B cell (primary cell): ENCODE results near the gene FEZF1. TPM values are rescaled to one million over a fixed set of nuclear protein-coding genes. Genes with fewer than 3 reads are reported as not detected.
A peak's percentile ranks its signal among the peaks of the same experiment; 100 is the strongest.

Experiments used
- ATAC-seq: fragments of 200-7000 bp; cut with Tn5 transposase; one replicate; pipeline ENCODE4 v1.10.0; 2021; ENCODE audit warnings: low read depth, mild to moderate bottlenecking, moderate number of reproducible peaks, moderate library complexity
- CTCF ChIA-PET: fragments of 350-600 bp; sonication (Branson Sonifier 250); formaldehyde crosslinking; loops from one replicate; lab custom pipeline; 2021; ENCODE audit warnings: antibody characterized with exemption, inconsistent platforms; lab: Charles Lee
- POLR2A ChIA-PET: fragments of 350-600 bp; sonication (Branson Sonifier 250); formaldehyde crosslinking; loops from one replicate; lab custom pipeline; 2021; ENCODE audit warnings: antibody characterized with exemption; lab: Charles Lee
- DNase-seq: peaks from one replicate; pipeline ENCODE4 v3.0.0; 2013
- H2AFZ ChIP-seq: 2 replicates; pipeline ENCODE4 v1.6.1; 2012; ENCODE audit warnings: mild to moderate bottlenecking, low read depth, low read length; ENCODE audit not compliant: insufficient read depth, poor library complexity, severe bottlenecking
- H3K27ac ChIP-seq, 2 donors: 1 replicate in 1 of 2; 2 replicates in 1 of 2; pipeline ENCODE4 v1.5.1; 2012 to 2013; ENCODE audit warnings: low read length in 2 of 2, mild to moderate bottlenecking in 2 of 2, moderate library complexity in 1 of 2
- H3K27me3 ChIP-seq, 4 experiments: fragments of 200-600 bp in 1 of 4; sonication (generic) in 1 of 4; replicated peaks in 1 of 4; 1 replicate in 2 of 4; 2 replicates in 2 of 4; pipeline versions ENCODE4 v1.6.1 to v1.7.0; 2013 to 2016; ENCODE audit warnings: low read length in 3 of 4, mild to moderate bottlenecking in 2 of 4, mixed read lengths in 1 of 4, moderate library complexity in 1 of 4; ENCODE audit not compliant: insufficient read depth in 4 of 4, control insufficient read depth in 3 of 4; ENCODE audit errors: control extremely low read depth in 1 of 4
- H3K36me3 ChIP-seq, 2 experiments: replicated peaks in 1 of 2; 1 replicate in 1 of 2; 2 replicates in 1 of 2; pipeline versions ENCODE4 v1.6.1 to v1.7.1; 2013; ENCODE audit warnings: low read length in 1 of 2; ENCODE audit not compliant: insufficient read depth in 2 of 2, control insufficient read depth in 1 of 2; ENCODE audit errors: control extremely low read depth in 1 of 2, extremely low read depth in 1 of 2
- H3K4me1 ChIP-seq, 2 donors: fragments of 200-600 bp in 1 of 2; sonication (generic) in 1 of 2; 1 replicate in 1 of 2; 2 replicates in 1 of 2; pipeline versions ENCODE4 v1.5.1 to v1.6.1; 2013 to 2017; ENCODE audit warnings: low read length in 2 of 2; ENCODE audit not compliant: control insufficient read depth in 2 of 2, insufficient read depth in 2 of 2
- H3K4me2 ChIP-seq: replicated peaks from 2 replicates; pipeline ENCODE3; 2012; ENCODE audit warnings: mild to moderate bottlenecking, low read depth, low read length; ENCODE audit not compliant: poor library complexity, severe bottlenecking
- H3K4me3 ChIP-seq, 5 experiments: fragments of 200-600 bp in 1 of 5; sonication (generic) in 1 of 5; 1 replicate in 3 of 5; 2 replicates in 2 of 5; pipeline versions ENCODE4 v1.5.1 to v1.7.0; 2011 to 2016; ENCODE audit warnings: low read length in 4 of 5, mild to moderate bottlenecking in 4 of 5, low read depth in 2 of 5, control low read depth in 1 of 5, moderate library complexity in 1 of 5; ENCODE audit not compliant: insufficient read depth in 1 of 5; ENCODE audit errors: control extremely low read depth in 1 of 5, extremely low read depth in 1 of 5
- H3K79me2 ChIP-seq: fragments of 200-600 bp; sonication (generic); one replicate; pipeline ENCODE4 v1.6.0; 2016; ENCODE audit warnings: low read length; ENCODE audit not compliant: control insufficient read depth, insufficient read depth
- H3K9ac ChIP-seq: fragments of 200-600 bp; sonication (generic); 2 replicates; pipeline ENCODE4 v1.6.1; 2017; ENCODE audit warnings: mild to moderate bottlenecking, low read length, moderate library complexity
- H3K9me3 ChIP-seq, 3 donors: one replicate each; pipeline versions ENCODE4 v1.6.1 to v1.7.1; 2013; ENCODE audit warnings: low read length in 2 of 3; ENCODE audit not compliant: control insufficient read depth in 2 of 3, insufficient read depth in 1 of 3; ENCODE audit errors: control extremely low read depth in 1 of 3
- H4K20me1 ChIP-seq: 2 replicates; pipeline ENCODE4 v1.6.0; 2012; ENCODE audit warnings: mild to moderate bottlenecking, low read length; ENCODE audit not compliant: insufficient read depth, control insufficient read depth, poor library complexity, severe bottlenecking
- H3K27ac Mint-ChIP-seq: one replicate; pipeline ENCODE4 v1.8.0; 2021; ENCODE audit warnings: mixed read lengths
- H3K27me3 Mint-ChIP-seq: one replicate; pipeline ENCODE4 v1.8.0; 2021; ENCODE audit warnings: mixed read lengths
- H3K4me1 Mint-ChIP-seq: one replicate; pipeline ENCODE4 v1.8.0; 2021; ENCODE audit warnings: mixed read lengths
- H3K4me3 Mint-ChIP-seq: one replicate; pipeline ENCODE4 v1.8.0; 2021; ENCODE audit warnings: mixed read lengths
- H3K9me3 Mint-ChIP-seq: one replicate; pipeline ENCODE4 v1.8.0; 2022; ENCODE audit warnings: mixed read lengths; ENCODE audit not compliant: insufficient read depth
- EZH2 ChIP-seq: IDR thresholded peaks from 2 replicates; pipeline ENCODE4 v1.6.1; 2012; ENCODE audit warnings: borderline replicate concordance, low read depth, mild to moderate bottlenecking, moderate library complexity, low read length; ENCODE audit not compliant: insufficient read depth, poor library complexity, severe bottlenecking
- whole genome bisulfite sequencing: methylation state at CpG from one replicate; pipeline ENCODE4 v1.1.5; 2013; ENCODE audit warnings: missing lambda C conversion rate; ENCODE audit not compliant: insufficient coverage; 5-methylcytosine and 5-hydroxymethylcytosine counted together
- intact Hi-C: fragments of 100-400 bp; cut with micrococcal nuclease; formaldehyde crosslinking; loops from one replicate; pipeline ENCODE4 v1.10.0; 2022
- polyA plus RNA-seq: library from polyadenylated mRNA; depleted of rRNA; stranded (reverse); fragments of >200 nt; gene quantifications from 2 replicates; pipeline ENCODE4 v1.2.3, GENCODE V29; 2012
- total RNA-seq, 2 donors: library from RNA; stranded (reverse); fragments of 120-200 nt in 1 of 2; gene quantifications; 1 replicate in 1 of 2; 2 replicates in 1 of 2; pipeline versions ENCODE4 v1.2.3 to v1.2.4, GENCODE V29; 2013 to 2022
- TF ChIP-seq, protein P1 (sequence below): fragments of 200-600 bp; IDR thresholded peaks from one replicate; pipeline ENCODE4 v1.8.0; 2022; ENCODE audit warnings: antibody characterized with exemption, mild to moderate bottlenecking

Gene FEZF1
- total and polyA plus RNA-seq, 2 donors (not counting 1 experiment from before 2014, with no cell fraction given) = not detected

DNA sequence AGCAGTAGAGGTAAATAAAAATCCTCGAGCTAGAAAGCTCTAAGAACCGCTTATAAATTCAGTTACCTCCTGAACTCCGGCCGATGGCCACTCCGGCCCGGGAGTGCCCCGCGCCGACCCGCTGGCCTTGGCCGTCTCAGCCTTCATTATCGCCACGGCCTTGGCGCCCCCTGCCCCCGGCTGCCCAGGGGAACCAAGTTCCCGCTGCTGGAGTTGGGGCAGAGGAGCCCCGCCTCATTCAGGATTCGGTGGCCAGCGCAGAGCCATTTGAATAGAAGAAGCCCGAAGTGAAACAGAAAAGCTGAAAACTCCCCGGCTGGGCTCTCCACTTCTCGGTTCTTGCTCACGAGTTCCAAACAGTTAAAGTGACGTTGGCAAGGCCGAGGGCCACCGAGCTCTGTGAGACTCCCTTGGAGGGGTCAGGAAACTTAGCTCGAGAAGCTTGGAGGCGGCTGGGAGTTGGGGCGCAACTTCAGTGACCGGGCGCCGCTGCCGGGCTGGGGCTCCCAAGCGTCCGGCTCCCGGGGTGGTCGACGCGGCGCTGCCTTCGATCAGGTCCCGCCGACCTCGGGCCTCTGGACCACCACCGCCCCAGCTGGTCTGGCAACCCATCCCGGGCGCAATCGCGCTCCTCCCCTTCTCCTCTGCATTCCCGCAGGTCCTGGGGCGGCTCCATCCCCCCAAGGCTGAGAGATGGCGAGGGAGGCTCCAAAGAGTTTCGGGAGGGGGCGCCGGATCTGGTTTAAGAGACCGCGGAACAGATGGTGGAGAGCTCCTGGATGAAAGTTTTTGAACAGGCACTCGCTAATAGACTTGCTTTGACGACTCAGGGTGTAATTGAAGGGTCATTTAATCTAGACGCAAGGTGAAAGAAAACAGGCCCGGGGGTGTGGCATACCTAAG lies 5.8 kb upstream of the FEZF1 start:
- Histone ChIP-seq H3K9ac (no peak overlapping the region), H2AFZ (peak overlapping the region; percentile 3), H3K4me1 (peaks cover 0 to 8% of the 10 kb centered on the region in 2 donors), H3K36me3 (no peaks in the 10 kb centered on the region), H3K4me3 (no peak overlapping the region), H3K9me3 (peaks cover 0 to 36% (median 0%) of the 10 kb centered on the region in 3 donors), H3K27ac (no peak overlapping the region), H3K27me3 (peaks cover 0 to 58% (median 44%) of the 10 kb centered on the region in 4 experiments), H3K4me2 (peak overlapping the region; percentile 52), H3K79me2 (no peaks in the 10 kb centered on the region), H4K20me1 (no peaks in the 10 kb centered on the region)
- Mint-ChIP-seq H3K27ac (no peak overlapping the region), H3K9me3 (no peaks in the 10 kb centered on the region), H3K4me1 (peaks cover 8% of the 10 kb centered on the region), H3K27me3 (peaks cover 67% of the 10 kb centered on the region), H3K4me3 (peak overlapping the region; percentile 59)
- DNase-seq (no peak), ATAC-seq (no peak)
- intact Hi-C loops = no loop called here
- WGBS = 5% methylated on average over 61 of the region's 61 CpGs
- POLR2A ChIA-PET = no interaction called here
- CTCF ChIA-PET = no interaction called here
- TF ChIP-seq, protein P1, sequence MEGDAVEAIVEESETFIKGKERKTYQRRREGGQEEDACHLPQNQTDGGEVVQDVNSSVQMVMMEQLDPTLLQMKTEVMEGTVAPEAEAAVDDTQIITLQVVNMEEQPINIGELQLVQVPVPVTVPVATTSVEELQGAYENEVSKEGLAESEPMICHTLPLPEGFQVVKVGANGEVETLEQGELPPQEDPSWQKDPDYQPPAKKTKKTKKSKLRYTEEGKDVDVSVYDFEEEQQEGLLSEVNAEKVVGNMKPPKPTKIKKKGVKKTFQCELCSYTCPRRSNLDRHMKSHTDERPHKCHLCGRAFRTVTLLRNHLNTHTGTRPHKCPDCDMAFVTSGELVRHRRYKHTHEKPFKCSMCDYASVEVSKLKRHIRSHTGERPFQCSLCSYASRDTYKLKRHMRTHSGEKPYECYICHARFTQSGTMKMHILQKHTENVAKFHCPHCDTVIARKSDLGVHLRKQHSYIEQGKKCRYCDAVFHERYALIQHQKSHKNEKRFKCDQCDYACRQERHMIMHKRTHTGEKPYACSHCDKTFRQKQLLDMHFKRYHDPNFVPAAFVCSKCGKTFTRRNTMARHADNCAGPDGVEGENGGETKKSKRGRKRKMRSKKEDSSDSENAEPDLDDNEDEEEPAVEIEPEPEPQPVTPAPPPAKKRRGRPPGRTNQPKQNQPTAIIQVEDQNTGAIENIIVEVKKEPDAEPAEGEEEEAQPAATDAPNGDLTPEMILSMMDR = no peak

DNA sequence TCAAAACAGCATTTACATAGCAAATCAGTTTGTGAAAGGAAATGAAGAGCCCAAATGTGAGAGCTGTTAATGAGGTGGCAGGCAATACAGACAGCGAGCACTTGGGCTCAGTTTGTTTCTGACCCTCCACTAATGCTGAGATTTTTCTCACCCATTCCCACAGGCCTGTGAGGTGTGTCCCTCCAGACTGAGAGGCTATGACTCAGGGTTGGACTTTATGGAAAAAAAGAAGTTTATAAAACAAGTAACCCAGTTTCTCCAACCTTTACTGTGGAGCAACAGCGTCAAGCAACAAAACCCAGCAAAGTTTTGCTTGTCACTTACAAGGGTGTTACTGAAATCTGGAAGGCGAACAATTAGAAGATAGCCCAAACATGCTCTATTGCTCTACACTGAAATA lies 4.9 kb upstream of the FEZF1 start:
- DNase-seq (no peak), ATAC-seq (no peak)
- peaks cover 0 to 58% (median 41%) of the 10 kb centered on the region in 4 experiments for H3K27me3 ChIP-seq
- H3K79me2 ChIP-seq = no peaks in the 10 kb centered on the region
- H4K20me1 ChIP-seq = no peaks in the 10 kb centered on the region
- H3K27ac ChIP-seq = no peak overlapping the region
- CTCF ChIA-PET = no interaction called here
- H2AFZ ChIP-seq = no peak overlapping the region
- no peaks in the 10 kb centered on the region for H3K36me3 ChIP-seq
- H3K9me3 ChIP-seq = peaks cover 0 to 37% (median 0%) of the 10 kb centered on the region in 3 donors
- Mint-ChIP-seq H3K27me3 (peaks cover 67% of the 10 kb centered on the region), H3K9me3 (no peaks in the 10 kb centered on the region), H3K27ac (no peak overlapping the region), H3K4me1 (peaks cover 8% of the 10 kb centered on the region), H3K4me3 (no peak overlapping the region)
- intact Hi-C loops = no loop called here
- POLR2A ChIA-PET = no interaction called here
- H3K4me2 ChIP-seq = no peak overlapping the region
- H3K4me3 ChIP-seq = no peak overlapping the region
- WGBS = 17% methylated on average over 1 of the region's 3 CpGs
- peaks cover 0 to 8% of the 10 kb centered on the region in 2 donors for H3K4me1 ChIP-seq
- H3K9ac ChIP-seq = no peak overlapping the region
- TF ChIP-seq EZH2 = no peak
- TF ChIP-seq, protein P1 = no peak
